GM18499 (cell line): ENCODE results near the gene HDAC7.
A peak's percentile ranks its signal among the peaks of the same experiment; 100 is the strongest.

Source experiments
- ATAC-seq: cut with Tn5 transposase; IDR thresholded peaks from one replicate; pipeline ENCODE4 v1.9.1; 2021; ENCODE audit warnings: moderate number of reproducible peaks; ENCODE audit not compliant: insufficient read depth, unreplicated experiment

The HDAC7 gene

GRCh38 chr12:47783821-47784819 lies 35.6 kb downstream of the HDAC7 start:
- no peak for ATAC-seq

DNA sequence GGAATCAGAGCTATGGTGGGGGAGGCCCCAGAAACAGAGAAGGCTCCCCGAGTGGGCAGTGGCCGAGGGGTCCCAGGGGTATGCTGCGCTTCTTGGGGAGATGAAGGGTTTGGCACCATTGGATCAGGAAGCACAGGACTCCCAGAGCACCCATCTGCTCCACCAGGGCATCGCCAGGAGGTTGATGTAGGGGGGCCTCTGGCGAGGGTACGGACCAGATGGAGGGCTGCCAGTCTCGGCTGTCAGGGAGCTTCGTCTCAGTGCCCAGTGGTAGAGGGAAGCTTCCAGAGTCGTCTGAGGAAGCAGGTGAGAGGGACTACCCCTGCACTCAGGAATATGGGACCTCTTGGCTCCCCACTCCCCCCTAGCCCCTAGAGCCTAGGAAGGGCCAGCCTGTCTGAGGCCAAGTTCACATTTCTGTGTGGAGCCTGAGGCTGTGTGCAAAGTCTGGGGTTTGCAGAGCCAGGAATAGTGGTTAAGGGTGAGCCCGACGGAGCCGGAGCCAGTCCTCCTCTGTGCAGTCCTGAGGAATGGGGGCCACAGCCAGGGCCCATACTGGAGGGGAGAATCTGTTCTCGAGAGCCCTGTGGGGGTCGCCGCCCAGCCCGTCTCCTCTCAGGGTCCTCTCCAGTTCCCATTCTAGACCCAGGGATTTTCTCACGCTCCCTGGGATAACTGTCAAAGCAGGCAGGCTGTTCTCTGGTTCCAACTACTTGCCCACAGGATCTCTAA lies 36.5 kb downstream of the HDAC7 start:
- ATAC-seq: no peak

DNA sequence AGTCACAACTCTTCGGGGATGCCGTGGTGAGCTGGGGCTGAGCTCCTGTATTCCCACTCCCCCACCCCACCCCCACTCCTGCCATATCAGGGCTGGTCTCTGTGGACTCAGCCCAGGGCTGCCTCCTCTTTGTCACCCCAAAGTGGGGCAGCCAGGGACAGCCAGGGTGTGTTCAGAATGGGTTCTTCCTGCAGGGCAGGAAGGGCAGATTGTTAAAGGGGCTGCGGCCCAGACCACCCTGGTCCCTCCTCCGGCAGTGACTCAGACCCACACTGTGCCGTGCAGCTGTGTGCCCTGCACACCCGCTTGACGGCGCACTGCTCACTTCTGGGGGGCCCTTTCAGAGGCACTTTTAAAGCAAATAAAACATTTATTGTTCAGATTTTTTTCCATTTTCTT lies 37.3 kb downstream of the HDAC7 start:
- ATAC-seq: no peak

DNA sequence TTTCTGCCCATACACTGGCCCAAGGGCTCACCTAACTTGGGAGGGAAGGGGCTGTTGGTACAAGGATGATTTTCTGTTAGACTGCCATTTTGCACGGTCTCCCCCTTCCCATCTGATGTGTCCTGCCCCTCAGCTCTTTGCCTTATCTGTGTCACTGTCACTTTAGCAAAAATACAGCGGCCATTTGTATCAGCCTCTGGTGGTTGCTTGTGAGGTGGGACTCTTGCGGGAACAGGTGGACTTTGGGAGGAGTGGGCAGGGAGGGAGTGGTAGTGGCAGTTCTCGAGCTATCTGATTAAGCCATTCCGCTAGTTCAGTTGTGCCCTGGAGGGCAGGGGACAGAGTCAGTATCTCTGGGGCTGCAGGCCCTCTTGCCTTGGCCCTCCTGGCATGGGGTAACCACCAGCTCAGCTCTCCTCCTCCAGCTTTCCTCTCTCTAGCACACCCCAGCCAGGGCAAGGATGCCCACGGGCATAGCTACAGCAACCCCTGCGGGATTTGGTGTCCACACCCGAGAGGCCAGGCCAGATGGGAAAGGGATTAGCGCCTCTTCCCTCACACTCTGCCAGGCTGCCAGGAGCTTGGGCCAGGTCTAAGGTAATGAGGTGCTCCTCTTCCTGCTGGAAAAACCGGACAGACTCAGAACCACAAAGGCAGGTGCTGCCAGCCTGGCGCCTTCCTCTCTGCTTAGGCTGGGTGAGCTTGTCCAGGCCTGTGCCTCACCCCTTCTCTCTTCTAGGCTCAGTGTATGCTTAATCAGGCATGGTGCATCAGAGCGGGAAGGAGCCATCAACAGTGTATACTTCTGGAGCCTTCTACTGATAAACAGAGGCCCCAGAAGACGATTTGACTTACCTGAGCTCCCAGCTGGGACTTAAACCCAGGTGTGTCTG lies 38.0 kb downstream of the HDAC7 start:
- ATAC-seq: no peak

GRCh38 chr12:47779943-47780504 lies 39.7 kb downstream of the HDAC7 start:
- no peak for ATAC-seq

- peak; percentile 64 for ATAC-seq
These were observed 40.3 kb downstream of the HDAC7 start for GRCh38 chr12:47779301-47779942.

- no peak for ATAC-seq
These were observed 40.8 kb downstream of the HDAC7 start for GRCh38 chr12:47778881-47779280.

GRCh38 chr12:47777741-47778558 lies 41.8 kb downstream of the HDAC7 start:
- no peak for ATAC-seq

GRCh38 chr12:47777151-47777550 lies 42.6 kb downstream of the HDAC7 start:
- ATAC-seq: no peak

DNA sequence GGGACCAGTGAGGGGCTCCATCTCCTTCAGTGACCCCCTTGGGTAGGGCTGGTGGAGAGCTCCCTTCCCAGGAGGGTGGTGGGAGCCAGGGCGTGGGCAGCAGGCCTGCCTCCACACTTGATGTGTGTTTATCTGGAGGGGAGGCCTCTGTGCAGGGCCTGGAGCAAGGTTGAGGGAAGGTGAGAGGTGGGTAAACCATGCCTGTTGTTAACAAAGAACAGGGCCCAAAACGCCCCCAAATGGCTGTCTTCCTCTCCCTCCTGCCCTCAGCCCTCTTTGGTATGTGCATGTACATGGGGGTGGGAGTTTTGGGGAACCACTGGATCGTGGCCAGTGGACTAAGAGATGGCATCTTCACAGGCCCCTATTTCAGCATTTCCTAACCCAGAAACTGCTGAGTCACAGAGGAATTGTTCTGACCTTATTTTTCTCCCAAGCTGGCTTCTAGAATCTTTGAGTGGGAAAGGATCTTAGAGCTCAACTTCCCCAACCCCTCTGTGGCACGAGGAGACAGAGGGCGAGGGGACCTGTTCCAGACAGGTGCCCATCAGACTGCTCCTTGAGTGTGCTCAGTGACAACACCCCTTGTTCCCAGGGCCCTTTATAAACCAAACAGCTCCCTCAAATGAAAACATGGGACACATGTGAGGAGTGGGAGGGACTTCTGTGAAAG lies 43.1 kb downstream of the HDAC7 start:
- ATAC-seq: no peak

GRCh38 chr12:47775100-47775911 lies 44.4 kb downstream of the HDAC7 start:
- no peak for ATAC-seq

GRCh38 chr12:47774663-47775062 lies 45.0 kb downstream of the HDAC7 start:
- no peak for ATAC-seq

DNA sequence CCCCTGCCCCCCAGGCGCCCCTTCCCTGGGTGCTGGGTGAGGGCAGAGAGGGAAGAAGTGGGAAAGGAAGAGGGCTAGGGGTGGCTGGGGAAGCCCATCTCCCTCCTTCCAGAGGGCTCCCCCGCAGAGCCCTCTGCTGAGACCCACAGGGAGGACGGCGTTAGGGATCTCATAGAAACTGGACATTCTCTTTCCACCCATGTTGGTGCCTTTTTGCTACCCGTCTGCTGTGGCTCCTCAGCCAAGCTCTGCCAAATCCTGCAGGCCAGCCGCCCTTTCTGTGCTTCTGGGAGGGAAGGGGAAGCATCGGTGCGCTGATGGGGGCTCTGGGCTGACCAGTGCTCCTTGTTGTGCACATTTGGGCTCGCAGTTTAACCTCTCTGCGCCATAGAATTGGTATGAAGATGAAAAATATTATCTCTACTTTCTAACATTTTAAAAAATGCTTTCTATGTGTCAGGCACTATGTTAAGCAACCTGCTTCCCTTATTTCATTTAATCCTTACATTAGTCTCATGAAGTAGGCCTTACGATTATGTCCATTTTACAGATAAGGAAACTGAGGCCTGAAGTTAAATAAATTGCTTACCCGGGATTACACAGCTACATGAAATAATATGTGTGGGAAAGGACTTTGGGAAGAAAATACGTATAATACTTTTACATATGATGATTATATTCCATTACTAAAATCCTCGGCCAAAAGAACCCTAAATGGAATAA lies 45.7 kb downstream of the HDAC7 start:
- no peak for ATAC-seq

DNA sequence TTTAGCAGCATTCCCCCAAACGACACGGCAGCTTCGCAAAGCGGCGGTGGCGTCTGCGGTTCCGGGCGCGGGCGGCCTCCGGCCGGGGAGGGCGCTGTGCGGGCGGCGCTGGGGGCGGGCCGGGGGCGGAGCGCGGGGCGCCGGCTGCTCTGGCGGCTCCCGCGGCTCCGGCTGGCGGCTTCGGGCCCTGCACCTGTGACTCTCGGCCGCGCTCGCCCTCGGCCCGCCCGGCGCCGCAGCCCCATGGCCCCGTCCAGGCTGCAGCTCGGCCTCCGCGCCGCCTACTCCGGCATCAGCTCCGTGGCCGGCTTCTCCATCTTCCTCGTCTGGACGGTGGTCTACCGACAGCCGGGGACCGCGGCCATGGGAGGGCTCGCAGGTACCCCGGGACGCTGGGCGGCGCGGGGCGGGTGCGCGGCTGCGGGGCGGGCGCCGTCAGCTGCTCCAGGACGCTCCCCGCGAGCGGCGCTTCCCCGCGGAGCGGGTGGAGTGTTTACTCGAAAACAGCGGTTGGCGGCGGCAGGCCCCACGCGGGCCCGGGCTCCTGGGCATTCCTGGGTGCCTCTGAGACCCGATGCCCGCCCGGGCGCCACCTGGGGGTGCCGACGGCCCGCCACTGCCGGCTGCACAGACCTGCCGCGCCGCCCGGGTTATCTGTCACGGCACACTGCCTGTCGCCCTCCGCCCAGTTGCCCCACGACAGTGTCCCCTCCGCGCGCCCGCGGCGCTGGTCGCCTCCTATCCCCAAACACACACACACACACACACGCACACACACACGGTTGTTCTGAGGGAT lies 46.4 kb downstream of the HDAC7 start, which contains the start of gene SLC48A1:
Gene SLC48A1, plus strand, starts transcription at position 177 of the 796 bp plus-strand sequence. Its CDS starts 67 bp downstream, at position 244.
- ATAC-seq: no peak

GRCh38 chr12:47772738-47773061 lies 47.0 kb downstream of the HDAC7 start:
- no peak for ATAC-seq

- ATAC-seq: no peak
These were observed 47.5 kb downstream of the HDAC7 start for GRCh38 chr12:47772094-47772660.
